ENCODE measurements around the gene RPS6KA1. TPM values are rescaled to one million over a fixed set of nuclear protein-coding genes. Genes with fewer than 3 reads are reported as not detected.

The RPS6KA1 gene
- total RNA-seq, 1 donor from 2014 or later, result 3.3 TPM

DNA sequence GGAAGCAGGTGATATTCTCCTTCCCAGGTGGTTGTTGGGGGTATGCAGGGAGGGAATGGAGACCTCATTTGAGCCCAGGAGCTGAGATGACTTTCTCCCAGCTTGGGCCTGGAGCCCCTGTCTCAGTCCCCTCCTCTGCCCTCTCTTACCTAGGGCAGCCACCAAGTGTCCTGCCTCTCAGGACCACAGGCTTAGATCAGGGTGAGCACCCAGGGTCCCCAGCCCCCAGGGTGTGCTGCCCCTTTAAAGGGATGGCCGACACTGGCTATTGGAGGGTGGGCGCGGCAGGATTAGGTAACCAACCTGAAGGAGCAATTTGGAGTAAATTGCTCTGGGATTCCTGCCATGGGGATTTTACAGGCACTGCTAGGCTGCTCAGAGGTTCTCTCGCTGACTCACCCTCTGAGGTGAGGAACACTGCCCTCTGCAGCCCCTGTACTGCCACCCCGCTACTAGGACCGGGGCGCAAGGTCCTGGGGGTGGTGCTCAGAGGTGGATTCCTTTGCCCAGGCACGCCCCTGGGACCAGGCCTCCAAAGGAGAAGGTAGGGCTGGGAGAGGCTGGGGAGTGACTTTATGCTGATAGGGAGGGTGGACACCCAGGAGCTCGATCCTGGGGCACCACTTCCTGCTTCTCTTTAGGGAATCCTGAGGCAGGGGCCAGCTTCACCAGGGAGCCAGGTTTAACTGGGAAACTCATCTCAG is 1.5 kb downstream of the RPS6KA1 start:
- intact Hi-C loops (cut with DNase I), result no loop called here
- no peak for DNase-seq (ENCODE audit: low spot score)

DNA sequence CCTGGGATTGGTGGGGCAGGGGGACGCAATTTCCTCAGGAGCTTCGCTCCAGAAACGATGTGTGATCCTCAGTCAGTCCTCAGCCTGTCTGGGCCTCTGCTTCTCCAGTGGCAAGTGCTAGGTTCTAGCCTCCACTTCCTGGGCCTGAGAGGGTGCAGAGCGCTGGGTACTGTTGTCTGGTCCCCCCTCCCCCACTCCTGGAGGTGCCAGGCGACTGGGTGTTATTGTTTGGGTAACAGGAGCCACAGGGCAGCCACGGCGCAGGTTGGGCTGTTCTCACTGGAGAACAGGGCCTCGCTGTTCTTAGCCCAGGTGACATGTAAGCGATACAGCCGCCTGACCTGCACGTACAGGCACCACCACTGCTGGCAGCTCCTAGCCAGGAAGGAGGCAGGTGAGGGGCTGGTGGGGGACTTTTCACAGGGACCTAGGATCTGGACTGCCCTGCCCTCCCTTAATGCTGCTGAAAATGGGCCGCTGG is 2.1 kb downstream of the RPS6KA1 start:
- no peak for DNase-seq (ENCODE audit: low spot score)
- intact Hi-C loops (cut with DNase I), result no loop called here

DNA sequence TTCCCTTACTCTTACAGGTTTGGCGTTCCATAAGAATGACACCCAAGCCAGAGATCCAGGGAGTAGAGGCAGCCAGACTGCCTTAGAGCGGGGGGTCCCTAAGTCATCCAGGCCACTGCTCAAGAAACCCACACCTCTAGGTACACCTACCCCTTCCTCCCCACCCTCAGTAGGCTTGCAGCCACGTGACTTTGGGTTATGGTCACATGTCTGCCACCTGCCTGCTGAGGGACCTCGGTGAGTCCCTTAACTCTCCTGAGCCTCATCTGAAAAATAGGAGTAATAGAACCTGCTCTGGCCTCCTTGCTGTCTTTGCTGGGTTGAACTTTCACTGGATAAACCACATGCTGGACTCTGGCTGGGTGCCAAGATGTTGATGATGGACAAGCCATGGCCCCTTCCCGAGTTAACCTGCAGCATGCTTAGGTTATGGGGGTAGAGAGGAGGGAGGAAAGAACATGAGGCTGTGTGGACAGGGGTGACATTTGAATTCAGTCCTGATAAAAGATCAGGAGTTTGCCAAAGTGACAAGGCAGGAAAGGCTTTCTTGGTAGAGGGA is 4.5 kb downstream of the RPS6KA1 start:
- intact Hi-C loops (cut with DNase I), result no loop called here
- no peak for DNase-seq (ENCODE audit: low spot score)

DNA sequence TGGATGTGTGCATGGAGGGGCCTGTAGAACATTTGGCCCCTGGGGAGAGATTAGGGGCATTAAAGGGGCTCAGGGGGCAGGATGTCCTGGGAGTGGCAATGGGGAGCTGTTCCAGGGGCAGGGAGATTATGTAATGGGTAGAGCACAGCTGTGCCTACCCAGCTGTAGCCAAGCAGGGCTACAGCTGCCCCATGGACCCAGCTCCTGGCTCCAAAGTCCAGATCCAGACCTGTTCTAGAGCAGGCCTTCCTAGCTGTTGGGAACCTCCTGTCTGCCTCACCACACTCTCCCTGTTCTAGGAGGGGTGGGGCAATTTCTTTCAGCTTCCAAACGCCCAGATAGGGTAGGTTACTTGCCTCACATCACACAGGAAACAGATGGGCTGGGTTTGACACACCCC is 5.6 kb downstream of the RPS6KA1 start:
- intact Hi-C loops (cut with DNase I), result no loop called here
- DNase-seq (ENCODE audit: low spot score), result no peak

DNA sequence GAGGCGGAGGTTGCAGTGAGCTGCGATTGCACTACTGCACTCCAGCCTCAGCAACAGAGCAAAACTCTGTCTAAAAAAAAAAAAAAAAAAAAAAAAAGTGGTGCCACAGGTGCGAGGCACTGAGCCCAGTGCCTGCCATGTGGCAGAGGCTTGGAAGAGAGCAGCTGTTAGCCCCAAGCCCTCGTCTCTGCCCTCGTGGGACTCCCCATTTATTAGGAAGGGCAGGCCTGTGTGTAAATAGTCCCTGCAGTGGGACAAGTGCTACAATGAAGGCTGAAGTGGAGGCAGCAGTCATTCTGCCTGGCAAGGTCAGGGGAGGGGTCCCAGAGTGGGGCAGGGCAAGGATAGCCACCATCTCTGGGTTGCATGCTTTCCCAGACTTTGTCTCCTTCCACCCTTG is 6.5 kb downstream of the RPS6KA1 start:
- no peak for DNase-seq (ENCODE audit: low spot score)

DNA sequence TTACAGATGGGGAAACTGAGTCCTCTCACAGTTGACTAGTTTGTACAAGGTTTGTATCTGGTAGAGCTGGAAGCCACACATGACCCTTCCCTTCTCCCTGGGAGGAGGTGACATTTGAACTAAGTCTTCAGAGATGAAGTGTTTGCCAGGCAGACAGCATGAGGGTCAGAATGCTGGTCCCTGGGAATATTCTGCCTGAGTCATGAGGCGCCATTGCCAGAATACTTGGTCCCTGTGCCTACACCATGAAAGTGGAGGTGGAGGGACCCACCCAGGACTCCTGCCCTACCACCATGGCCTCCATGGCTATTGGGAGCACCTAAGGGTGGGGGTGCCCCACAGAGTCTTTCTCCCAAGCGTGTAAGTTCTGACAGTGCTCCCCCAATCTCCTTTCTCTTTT is 7.0 kb downstream of the RPS6KA1 start:
- intact Hi-C loops (cut with DNase I), result no loop called here
- no peak for DNase-seq (ENCODE audit: low spot score)

More for the DNA sequence above, 6.5 kb downstream of the RPS6KA1 start:
- intact Hi-C loops (cut with DNase I), result no loop called here

DNA sequence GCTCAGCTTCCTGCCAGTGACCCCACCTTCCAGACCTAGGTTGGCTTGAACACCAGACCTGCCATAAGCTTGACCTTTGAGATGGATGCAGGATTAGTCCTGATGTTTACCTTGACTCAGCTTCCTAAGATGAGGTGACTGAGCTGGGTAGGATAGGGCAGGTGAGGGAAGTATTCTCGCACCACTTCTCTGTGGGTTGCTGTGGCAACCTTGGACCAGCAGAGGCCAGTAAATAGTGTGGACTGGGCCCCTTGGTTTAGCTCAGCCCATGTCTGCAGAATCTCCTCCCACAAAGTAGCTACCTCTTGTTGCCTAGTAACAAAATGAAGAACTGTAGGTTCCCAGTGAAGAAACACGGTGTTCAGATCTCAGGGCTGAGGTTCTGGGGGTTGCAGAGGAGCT is 8.4 kb downstream of the RPS6KA1 start:
- DNase-seq (ENCODE audit: low spot score), result no peak
- intact Hi-C loops (cut with DNase I), result no loop called here

DNA sequence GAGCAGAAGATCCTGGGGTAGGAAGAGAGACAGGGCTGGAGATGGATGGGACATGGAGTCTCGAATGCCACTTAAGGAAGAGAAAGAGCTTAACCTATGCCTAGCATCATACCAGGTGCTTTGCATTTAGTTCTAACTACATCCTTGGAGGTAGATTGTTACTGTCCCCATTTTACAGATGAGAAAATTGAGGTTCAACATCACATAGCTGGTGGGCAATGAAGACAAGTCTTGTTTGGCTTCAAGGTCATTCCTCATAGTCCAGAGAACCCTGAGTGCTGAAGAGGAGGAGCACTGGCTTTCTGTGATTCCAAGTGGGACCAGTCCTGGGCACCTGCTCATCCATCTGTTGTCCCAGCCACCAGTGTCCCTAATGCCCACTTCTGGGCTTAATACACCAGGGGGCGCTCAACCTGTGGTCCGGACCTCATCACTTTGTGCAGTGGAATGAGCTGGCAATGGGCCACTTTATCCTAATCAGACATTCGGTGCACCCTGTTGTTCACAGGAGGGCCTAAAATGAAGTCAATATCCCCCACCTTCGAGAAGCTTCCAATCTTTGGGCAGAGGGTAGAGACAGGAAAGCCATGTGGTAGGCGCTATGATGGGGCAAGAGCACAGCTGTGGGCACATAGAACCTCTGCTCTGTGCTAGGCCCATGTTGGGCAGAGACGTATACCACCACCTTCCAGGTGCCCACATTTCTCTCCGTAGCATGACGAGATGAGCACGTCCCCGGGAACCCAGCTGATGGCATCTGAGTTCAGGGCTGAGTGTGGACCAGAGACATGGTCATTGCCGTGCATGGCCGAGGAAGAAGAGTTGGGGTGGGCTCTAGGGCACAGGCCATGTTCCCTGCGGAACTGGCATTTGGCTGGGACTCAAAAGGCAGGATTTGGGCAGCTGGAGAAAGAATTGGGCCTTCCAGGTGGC is 9.2 kb downstream of the RPS6KA1 start:
- DNase-seq (ENCODE audit: low spot score), result no peak
- intact Hi-C loops (cut with DNase I), result no loop called here

DNA sequence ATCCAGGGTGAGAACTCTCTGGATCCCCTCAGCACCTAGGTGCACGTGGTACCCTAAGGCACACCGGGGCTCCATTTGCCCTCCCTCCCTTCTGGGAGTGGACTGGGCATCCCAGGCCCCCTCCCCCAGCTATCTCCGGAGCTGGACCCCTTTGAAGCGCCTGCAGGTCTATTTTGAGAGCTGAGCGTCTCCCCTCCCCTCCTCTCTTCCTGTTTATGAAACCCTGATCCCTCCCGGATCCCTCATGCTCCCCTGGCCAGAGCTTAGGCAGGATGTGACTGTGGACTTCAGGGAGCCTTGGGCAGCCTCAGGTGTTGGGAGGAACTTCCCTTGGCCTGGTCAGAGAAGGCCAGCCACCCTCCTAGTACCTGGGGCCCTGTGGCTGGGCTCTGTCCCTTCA is 10.2 kb downstream of the RPS6KA1 start:
- no peak for DNase-seq (ENCODE audit: low spot score)
- intact Hi-C loops (cut with DNase I), result no loop called here

DNA sequence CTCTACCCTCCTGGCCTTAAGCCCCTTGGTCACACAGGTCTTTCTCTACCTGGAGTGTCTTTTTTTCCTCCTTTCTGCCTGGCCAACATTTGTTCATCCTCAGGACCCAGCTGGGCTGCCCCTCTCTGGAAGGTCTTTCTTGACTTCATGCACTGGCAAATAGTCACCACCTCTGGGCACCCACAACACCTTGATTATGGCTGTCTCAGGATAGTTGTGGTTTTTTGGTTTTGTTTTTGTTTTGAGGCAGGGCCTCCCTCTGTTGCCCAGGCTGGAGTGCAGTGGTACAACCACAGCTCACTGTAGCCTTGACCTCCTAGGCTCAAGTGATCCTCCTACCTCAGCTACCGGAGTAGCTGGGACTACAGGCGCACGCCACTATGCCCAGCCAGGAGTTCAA is 10.8 kb downstream of the RPS6KA1 start:
- DNase-seq (ENCODE audit: low spot score), result no peak
- intact Hi-C loops (cut with DNase I), result no loop called here

DNA sequence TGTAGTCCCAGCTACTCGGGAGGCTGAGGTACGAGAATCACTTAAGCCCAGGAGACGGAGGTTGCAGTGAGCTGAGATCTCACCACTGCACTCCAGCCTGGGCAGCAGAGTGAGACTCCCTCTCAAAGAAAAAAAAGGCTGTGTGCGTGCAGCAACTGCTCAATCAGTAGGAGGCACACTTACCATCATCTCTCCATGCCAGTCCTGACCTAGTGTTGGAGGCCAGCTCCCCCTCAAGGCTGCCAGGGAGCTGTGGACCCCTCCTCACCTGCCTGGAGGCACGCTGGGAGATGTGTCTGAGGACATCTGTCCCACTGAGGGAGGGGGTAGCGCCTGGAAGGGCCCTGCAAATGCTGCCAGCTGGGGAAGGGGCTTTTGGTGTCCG is 11.9 kb downstream of the RPS6KA1 start:
- intact Hi-C loops (cut with DNase I), result no loop called here
- DNase-seq (ENCODE audit: low spot score), result no peak

DNA sequence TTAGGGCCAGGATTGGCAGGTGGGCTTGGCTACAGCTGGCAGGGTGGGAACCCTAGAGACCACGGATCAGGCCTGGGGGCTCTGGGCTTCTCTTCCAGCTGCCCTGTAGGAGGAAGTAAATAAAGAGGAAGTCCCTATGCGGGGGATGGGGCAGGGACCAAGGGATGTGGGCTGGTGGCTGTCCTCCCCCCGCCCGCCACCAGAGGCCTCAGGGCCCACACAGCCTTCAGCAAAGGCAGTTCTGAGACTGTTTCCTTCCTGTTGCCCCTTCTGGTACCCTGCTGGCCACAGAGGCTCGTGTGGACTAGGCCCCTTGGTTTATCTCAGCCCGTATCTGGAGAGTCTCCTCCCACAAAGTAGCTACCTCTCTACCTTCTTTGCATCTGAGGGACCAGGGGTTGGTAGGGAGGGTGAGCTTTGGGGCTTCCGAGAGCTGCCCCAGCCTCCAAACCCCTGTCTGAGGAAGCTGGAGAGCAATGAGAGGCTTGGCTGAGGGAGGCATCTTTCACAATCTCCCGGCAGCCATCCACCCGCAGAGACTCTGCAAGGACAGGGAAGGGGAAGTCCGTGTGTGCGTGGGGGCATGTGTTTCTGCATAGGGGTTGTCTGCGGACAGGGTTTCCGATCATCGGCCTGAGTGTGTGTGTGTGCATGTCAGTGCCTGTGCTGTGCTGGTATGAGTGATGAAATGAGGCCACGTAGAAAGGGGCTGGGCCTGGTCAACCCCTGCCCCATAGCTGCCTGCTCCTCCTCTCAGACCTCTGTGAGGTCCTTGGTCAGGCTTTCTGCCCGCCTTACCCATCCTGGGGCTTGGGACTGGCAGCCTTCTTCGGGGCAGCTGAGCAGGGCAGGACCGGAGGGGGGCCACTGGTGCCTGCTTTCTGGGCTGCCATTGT is 12.5 kb downstream of the RPS6KA1 start:
- intact Hi-C loops (cut with DNase I), result no loop called here
- peak; percentile 96 for DNase-seq (ENCODE audit: low spot score)

DNA sequence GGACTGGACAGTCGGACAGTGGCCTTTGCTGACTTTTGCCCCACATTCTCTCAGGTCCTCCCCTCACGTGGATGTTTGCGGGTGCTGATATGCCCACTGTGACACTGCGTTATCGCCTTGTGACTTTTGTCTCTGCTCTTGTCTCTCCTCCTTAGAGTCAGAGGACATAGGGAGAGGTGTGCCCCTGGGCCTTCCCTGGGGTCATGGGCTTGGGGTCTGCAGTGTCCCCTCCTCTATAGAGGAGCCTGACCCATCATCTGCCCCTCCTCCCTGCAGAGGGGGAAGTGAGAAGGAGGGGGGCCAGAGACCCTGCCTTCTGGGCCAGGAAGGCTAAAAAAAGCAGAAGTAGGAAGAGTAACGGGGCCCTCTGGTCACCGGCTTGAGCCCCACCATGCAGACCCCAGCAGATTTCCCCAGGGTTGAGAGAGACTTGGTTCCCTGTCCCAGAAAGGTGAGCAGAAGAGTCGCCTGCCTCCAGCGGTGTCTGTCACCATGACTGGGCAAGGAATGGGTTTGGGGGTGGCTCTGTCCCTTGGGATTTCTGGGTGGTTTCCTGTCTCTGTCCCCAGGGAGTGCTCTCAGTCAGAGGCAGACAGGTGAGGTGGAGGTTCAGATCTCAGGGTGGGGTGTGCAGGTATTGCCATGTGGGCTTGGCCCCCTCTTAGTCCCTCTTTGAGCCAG is 13.3 kb downstream of the RPS6KA1 start:
- intact Hi-C loops (cut with DNase I), result no loop called here

DNA sequence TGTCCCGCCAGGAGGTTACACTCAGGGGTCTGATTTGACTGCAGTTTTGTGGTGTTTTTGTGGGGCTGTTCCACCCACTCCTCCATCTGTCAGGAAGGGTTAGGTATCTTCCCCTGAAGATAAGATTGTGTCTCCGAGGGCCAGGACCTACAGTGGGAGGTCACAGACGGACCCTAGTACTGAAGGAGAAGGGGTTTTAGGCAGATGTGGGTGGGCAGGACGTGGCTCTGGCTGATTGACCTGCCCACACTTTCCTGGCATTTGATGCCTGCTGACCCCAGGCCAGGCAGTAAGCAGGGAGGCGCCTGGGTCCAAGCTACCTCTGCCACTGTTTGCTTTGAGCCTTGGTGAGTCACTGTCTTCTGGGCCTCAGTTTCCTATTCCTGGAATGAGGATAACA is 13.9 kb downstream of the RPS6KA1 start:
- intact Hi-C loops (cut with DNase I), result no loop called here

More for the DNA sequence above, 13.3 kb downstream of the RPS6KA1 start:
- no peak for DNase-seq (ENCODE audit: low spot score)

DNA sequence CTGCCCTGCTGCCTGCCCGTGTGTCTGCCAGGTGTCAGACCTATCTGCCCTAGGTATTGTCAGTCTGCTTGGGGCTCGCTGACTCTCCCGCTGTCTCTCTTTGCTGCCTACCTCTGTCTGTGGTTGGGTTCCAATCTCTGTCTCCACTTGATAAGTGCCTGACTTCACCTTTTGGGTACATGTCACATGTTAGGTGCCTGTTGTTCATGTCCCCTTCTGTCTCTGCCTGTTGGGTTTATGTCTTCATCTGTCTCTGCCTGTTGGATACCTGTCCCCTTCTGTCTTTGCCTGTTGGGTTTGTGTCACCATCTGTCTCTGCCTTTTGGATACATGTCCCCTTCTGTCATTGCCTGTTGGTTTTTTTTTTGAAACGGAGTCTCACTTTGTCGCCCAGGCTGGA is 14.6 kb downstream of the RPS6KA1 start:
- no peak for DNase-seq (ENCODE audit: low spot score)
- intact Hi-C loops (cut with DNase I), result no loop called here

More for the DNA sequence above, 13.9 kb downstream of the RPS6KA1 start:
- no peak for DNase-seq (ENCODE audit: low spot score)

DNA sequence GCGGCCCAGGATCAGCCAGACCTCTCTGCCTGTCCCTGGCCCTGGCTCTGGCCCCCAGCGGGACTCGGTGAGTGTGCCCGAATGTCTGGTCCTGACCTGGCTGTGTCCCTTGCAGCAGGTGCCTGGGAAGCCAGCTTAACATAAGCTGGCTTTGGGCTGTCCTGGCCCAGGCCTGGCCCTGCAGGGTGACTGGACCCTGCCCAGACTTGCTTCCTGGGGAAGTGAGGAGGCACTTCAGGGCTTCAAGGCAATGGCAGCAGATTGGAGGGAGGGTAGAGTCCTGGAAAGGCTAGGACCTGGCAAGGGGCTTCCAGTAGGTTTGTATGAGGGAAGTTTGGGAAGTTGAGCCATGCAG is 16.4 kb downstream of the RPS6KA1 start:
- intact Hi-C loops (cut with DNase I), result no loop called here
- DNase-seq (ENCODE audit: low spot score), result no peak

DNA sequence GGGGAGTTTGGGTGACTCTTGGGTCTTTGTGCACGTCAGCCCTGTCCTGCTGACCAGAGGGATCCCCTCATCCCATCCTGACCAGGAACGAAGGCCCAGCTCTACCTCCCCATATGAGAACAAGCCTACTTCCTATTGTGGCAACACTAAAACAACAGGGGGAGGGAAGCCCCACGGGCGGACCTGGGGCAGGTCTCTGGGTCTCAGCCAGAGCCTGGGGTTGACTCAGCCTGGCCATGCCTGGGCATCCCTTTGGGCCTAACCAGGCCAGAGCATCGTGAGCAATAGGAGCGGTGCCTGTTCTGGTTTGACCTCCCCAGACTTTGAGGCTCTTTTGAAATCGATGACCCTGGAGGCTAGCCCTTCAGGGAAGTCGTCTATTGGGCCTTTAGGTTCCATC is 16.8 kb downstream of the RPS6KA1 start:
- no peak for DNase-seq (ENCODE audit: low spot score)
- intact Hi-C loops (cut with DNase I), result no loop called here

DNA sequence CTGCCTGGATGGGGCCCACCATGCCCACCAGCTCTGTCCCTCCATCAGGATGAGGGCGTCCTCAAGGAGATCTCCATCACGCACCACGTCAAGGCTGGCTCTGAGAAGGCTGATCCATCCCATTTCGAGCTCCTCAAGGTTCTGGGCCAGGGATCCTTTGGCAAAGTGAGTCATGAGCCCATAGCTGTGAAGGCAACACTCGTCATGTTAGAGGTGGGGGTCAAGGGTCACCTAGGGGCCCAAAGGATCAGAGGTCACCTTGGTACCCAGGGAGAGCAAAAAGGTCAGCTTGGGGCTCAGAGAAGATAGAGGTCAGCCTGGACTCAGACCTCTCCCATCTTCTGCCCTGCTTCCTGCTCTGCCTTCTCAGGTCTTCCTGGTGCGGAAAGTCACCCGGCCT is 17.3 kb downstream of the RPS6KA1 start:
- intact Hi-C loops (cut with DNase I), result no loop called here
- no peak for DNase-seq (ENCODE audit: low spot score)

DNA sequence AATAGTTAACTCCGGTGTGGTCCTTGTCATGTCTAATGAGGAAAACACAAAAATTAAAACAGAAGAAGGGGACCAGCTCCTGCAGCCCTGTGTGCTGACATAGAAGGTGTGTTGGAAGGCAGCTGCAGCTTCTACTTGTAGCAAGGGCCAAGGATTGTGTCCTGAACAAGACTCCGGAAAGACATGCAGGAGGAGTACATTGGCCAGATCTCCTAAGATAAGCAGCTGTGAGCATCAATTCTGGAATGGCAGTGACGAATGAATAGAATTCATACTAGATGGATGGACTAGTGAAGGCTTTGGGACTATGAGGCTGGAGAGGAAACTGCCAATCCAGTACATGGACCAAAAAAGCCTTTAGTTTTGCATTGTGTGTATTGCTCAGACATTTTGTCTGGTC is 19.3 kb downstream of the RPS6KA1 start:
- no peak for DNase-seq (ENCODE audit: low spot score)
- intact Hi-C loops (cut with DNase I), result no loop called here

All from cardiac septum (tissue), 1 donor.